ENCODE measurements around the gene GSG1L. TPM values are rescaled to one million over a fixed set of nuclear protein-coding genes. Genes with fewer than 3 reads are reported as not detected.
"Not testable (repeated sequence)": the region's sequence is repeated elsewhere in the genome, so short reads cannot be mapped to it uniquely, and the experiment has no call there.

Gene GSG1L
- total and polyA plus RNA-seq, 5 experiments from 2014 or later, result not detected

- DNase-seq (no peak), ATAC-seq (no peak)
- no peak overlapping the region for H3K4me3 Mint-ChIP-seq
- peaks cover 0 to 16% (median 0%) of the 10 kb centered on the region in 3 donors for H3K36me3 Mint-ChIP-seq
- peaks cover 0 to 21% (median 10%) of the 10 kb centered on the region in 9 donors for H3K9me3 Mint-ChIP-seq
- H3K27ac Mint-ChIP-seq, result no peak overlapping the region
- peaks cover 3 to 21% (median 19%) of the 10 kb centered on the region in 5 donors for H3K27me3 Mint-ChIP-seq
- H3K4me1 Mint-ChIP-seq, result no peaks in the 10 kb centered on the region
- POLR2A ChIA-PET, result no interaction called here
Observed at GRCh38 chr16:27961296-27961620, 102.3 kb downstream of the GSG1L start.

- DNase-seq, result no peak
- no peaks in the 10 kb centered on the region for H3K4me1 Mint-ChIP-seq
- POLR2A ChIA-PET, result no interaction called here
- peaks cover 3 to 20% (median 16%) of the 10 kb centered on the region in 5 donors for H3K27me3 Mint-ChIP-seq
- peaks cover 0 to 18% (median 0%) of the 10 kb centered on the region in 3 donors for H3K36me3 Mint-ChIP-seq
- peak overlapping the region in 1 of 10 donors; percentile 49 for H3K27ac Mint-ChIP-seq
- H3K4me3 Mint-ChIP-seq, result no peak overlapping the region
- no peak for ATAC-seq
- peaks cover 4 to 22% (median 10%) of the 10 kb centered on the region in 9 donors for H3K9me3 Mint-ChIP-seq
Observed at GRCh38 chr16:27960619-27961295, 102.8 kb downstream of the GSG1L start.

DNA sequence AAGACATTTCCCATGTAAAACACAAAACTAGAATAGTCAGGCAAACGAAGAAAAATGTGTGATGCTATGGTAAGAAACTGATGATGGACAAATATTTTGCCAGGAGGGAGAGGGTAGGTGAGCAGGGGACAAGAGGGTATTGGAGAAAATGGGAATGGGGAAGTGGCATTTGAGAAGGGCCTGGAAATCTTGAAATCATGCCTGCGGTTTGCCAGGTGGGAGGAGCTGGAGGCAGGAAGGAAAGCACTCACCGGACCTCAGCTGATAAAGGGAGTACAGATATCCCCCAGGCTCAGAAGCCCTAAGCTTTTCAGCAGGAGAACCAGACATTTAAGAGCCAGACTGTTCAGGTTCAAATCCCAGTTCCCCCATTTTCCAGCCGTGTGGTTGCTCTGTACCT is 103.6 kb downstream of the GSG1L start:
- no peak overlapping the region for H3K4me3 Mint-ChIP-seq
- peaks cover 0 to 26% (median 4%) of the 10 kb centered on the region in 3 donors for H3K36me3 Mint-ChIP-seq
- POLR2A ChIA-PET, result no interaction called here
- no peak overlapping the region for H3K27ac Mint-ChIP-seq
- DNase-seq (no peak), ATAC-seq (no peak)
- peaks cover 4 to 18% (median 11%) of the 10 kb centered on the region in 5 donors for H3K27me3 Mint-ChIP-seq
- H3K4me1 Mint-ChIP-seq, result no peaks in the 10 kb centered on the region
- peaks cover 12 to 31% (median 15%) of the 10 kb centered on the region in 9 donors for H3K9me3 Mint-ChIP-seq

DNA sequence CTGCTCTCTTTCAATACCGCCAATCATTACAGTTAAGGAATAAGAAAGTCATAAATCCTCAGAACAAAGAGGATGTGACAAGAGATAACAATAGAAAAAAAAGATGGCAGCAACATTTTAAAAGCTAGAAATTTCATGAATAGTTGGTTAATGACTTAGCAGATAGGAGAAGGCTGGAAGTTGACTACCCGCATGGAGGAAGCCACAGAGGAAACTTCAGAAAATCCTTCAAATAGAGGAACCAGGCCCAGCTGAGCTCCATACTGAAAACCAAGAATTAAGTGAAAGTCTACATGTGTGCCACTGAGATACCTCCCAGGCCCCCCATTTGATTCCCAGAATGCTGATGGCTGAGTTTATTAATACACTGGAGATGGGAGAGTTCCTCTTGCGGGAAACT is 109.3 kb downstream of the GSG1L start:
- POLR2A ChIA-PET, result no interaction called here

GRCh38 chr16:27952811-27953210 is 110.7 kb downstream of the GSG1L start:
- peaks cover 14 to 42% (median 28%) of the 10 kb centered on the region in 9 donors for H3K9me3 Mint-ChIP-seq
- H3K4me1 Mint-ChIP-seq, result no peaks in the 10 kb centered on the region
- H3K4me3 Mint-ChIP-seq, result no peak overlapping the region
- peaks cover 2 to 37% (median 12%) of the 10 kb centered on the region in 3 donors for H3K36me3 Mint-ChIP-seq
- peaks cover 20 to 46% (median 30%) of the 10 kb centered on the region in 5 donors for H3K27me3 Mint-ChIP-seq
- no peak for ATAC-seq
- H3K27ac Mint-ChIP-seq, result no peak overlapping the region
- POLR2A ChIA-PET, result no interaction called here
- no peak for DNase-seq

More for the DNA sequence above, 109.3 kb downstream of the GSG1L start:
- Mint-ChIP-seq H3K36me3 (peaks cover 2 to 37% (median 12%) of the 10 kb centered on the region in 3 donors), H3K27me3 (peaks cover 20 to 46% (median 33%) of the 10 kb centered on the region in 5 donors), H3K9me3 (peaks cover 14 to 45% (median 28%) of the 10 kb centered on the region in 9 donors), H3K4me3 (no peak overlapping the region), H3K27ac (no peak overlapping the region), H3K4me1 (no peaks in the 10 kb centered on the region)
- ATAC-seq, result no peak
- no peak for DNase-seq

DNA sequence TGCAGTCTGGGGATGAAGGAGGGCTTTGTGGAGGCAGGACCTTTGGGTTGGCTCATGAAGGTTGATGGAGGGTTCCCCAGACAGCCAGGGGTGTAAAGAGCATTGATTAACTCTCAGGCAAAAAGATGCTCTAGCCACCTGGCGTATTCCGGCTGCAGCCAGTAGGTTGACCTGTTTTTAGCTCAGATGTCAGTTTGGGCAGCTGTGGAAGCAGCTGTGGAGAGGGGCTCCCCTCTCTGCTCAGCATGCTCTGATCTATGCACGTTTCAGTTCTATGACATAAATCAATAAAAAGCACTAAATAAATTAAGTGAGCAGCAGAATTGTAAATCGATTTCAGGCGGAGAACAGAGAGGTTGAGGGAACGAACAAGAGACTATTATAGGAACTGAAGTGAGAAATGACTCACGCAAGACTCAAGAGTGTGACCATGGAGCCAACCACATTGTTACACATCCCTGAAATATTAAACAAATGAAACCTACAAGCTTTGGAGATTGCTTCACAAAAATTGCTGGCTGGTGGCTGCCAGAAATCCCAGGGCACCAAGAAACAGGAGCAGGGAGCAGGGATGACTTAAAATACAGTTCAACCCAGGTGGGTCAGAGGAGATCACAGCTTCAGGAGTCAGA is 111.9 kb downstream of the GSG1L start:
- ATAC-seq (no peak), DNase-seq (no peak)
- peaks cover 9 to 32% (median 21%) of the 10 kb centered on the region in 9 donors for H3K9me3 Mint-ChIP-seq
- peaks cover 2 to 29% (median 12%) of the 10 kb centered on the region in 3 donors for H3K36me3 Mint-ChIP-seq
- H3K4me3 Mint-ChIP-seq, result no peak overlapping the region
- POLR2A ChIA-PET, result no interaction called here
- peaks cover 20 to 46% (median 28%) of the 10 kb centered on the region in 5 donors for H3K27me3 Mint-ChIP-seq
- H3K4me1 Mint-ChIP-seq, result peaks cover 0 to 1% (median 0%) of the 10 kb centered on the region in 4 donors
- no peak overlapping the region for H3K27ac Mint-ChIP-seq

- H3K27me3 Mint-ChIP-seq, result peaks cover 20 to 52% (median 28%) of the 10 kb centered on the region in 5 donors
- POLR2A ChIA-PET, result no interaction called here
- no peak for ATAC-seq
Observed at GRCh38 chr16:27950206-27950887, 113.2 kb downstream of the GSG1L start.

DNA sequence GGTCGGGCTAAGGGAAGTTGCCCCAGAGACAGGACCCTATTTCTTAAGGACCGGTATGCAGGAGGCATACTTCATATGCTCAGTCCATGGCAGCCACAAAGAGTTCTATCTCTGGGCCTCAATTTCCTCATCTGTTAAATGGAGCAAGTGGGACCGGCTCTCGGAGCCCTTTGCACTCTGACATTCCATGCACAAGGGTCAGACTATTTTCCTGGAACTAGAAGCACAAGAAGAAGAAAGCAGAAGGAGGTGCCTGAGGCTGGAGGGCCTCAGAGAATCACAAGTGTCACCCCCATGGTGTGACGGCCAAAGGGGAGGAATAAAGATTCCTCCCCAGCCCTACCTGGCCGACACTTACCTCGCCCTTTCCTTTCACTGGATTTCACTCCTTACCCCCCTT is 115.8 kb downstream of the GSG1L start:
- DNase-seq, result no peak
- ATAC-seq, result no peak
- Mint-ChIP-seq H3K36me3 (peaks cover 0 to 4% (median 0%) of the 10 kb centered on the region in 3 donors), H3K27me3 (peaks cover 13 to 47% (median 24%) of the 10 kb centered on the region in 5 donors), H3K27ac (peak overlapping the region in 1 of 10 donors; percentile 46), H3K4me1 (peaks cover 0 to 1% (median 0%) of the 10 kb centered on the region in 4 donors), H3K4me3 (no peak overlapping the region), H3K9me3 (peaks cover 0 to 3% (median 0%) of the 10 kb centered on the region in 9 donors)
- POLR2A ChIA-PET, result no interaction called here

More at GRCh38 chr16:27950206-27950887, 113.2 kb downstream of the GSG1L start:
- DNase-seq, result no peak
- Mint-ChIP-seq H3K27ac (no peak overlapping the region), H3K4me1 (peaks cover 0 to 1% (median 0%) of the 10 kb centered on the region in 4 donors), H3K36me3 (peaks cover 2 to 22% (median 12%) of the 10 kb centered on the region in 3 donors), H3K9me3 (peaks cover 4 to 24% (median 19%) of the 10 kb centered on the region in 9 donors), H3K4me3 (no peak overlapping the region)

- POLR2A ChIA-PET, result no interaction called here
Observed at GRCh38 chr16:27945233-27945973, 118.1 kb downstream of the GSG1L start.

GRCh38 chr16:27943766-27944165 is 119.7 kb downstream of the GSG1L start:
- Mint-ChIP-seq H3K27me3 (peaks cover 10 to 18% (median 15%) of the 10 kb centered on the region in 5 donors), H3K4me3 (no peak overlapping the region), H3K4me1 (peaks cover 0 to 1% (median 0%) of the 10 kb centered on the region in 4 donors), H3K36me3 (peaks cover 0 to 4% (median 0%) of the 10 kb centered on the region in 3 donors), H3K27ac (peak overlapping the region in 1 of 10 donors; percentile 18), H3K9me3 (peaks cover 0 to 3% (median 0%) of the 10 kb centered on the region in 9 donors)
- no peak for ATAC-seq
- POLR2A ChIA-PET, result no interaction called here
- DNase-seq, result no peak

More at GRCh38 chr16:27945233-27945973, 118.1 kb downstream of the GSG1L start:
- H3K9me3 Mint-ChIP-seq, result peaks cover 0 to 3% (median 0%) of the 10 kb centered on the region in 9 donors
- H3K4me1 Mint-ChIP-seq, result peaks cover 0 to 1% (median 0%) of the 10 kb centered on the region in 4 donors
- H3K4me3 Mint-ChIP-seq, result no peak overlapping the region
- H3K27me3 Mint-ChIP-seq, result peaks cover 12 to 24% (median 14%) of the 10 kb centered on the region in 5 donors
- no peak overlapping the region for H3K27ac Mint-ChIP-seq
- H3K36me3 Mint-ChIP-seq, result peaks cover 0 to 4% (median 0%) of the 10 kb centered on the region in 3 donors
- ATAC-seq, result no peak
- no peak for DNase-seq

DNA sequence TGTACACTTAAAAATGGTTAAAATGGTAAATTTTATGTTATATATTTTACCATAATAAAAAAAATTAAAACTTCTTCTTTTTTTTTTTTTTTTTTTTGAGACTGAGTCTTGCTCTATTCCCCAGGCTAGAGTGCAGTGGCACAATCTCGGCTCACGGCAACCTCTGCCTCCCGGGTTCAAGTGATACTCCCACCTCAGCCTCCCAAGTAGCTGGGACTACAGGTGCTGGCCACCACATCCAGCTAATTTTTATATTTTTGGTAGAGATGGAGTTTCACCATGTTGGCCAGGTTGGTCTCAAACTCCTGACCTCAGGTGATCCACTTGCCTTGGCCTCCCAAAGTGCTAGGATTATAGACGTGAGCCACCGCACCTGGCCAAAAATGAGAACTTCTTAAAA is 121.4 kb downstream of the GSG1L start:
- POLR2A ChIA-PET, DNase-seq, ATAC-seq, H3K36me3 Mint-ChIP-seq, H3K4me3 Mint-ChIP-seq, H3K27ac Mint-ChIP-seq, H3K9me3 Mint-ChIP-seq, H3K4me1 Mint-ChIP-seq: not testable (repeated sequence)
- H3K27me3 Mint-ChIP-seq, result peaks cover 11 to 31% (median 18%) of the 10 kb centered on the region in 5 donors

DNA sequence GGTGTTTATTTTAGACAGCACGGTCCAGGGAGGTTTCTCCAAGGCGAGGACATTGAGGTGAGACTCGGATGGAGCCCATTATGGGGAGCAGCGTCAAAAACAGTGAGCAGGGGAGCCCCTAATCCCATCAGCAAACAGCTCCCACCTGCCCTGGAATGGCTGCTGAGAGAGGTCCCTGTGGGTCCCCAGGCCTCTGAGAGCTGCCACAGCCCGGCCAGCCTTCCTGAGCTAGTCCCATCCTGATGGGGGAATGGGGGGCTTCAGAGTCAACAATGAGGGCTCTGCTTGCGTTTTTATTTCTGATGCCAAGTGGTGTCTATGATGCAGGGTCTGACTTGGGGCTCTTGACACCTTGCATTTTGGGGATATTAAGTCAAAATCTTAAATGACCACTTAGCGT is 128.4 kb downstream of the GSG1L start:
- POLR2A ChIA-PET, result no interaction called here
- peak overlapping the region in 1 of 10 donors; percentile 30 for H3K27ac Mint-ChIP-seq
- no peak overlapping the region for H3K4me3 Mint-ChIP-seq

More for the DNA sequence above, 128.4 kb downstream of the GSG1L start:
- H3K36me3 Mint-ChIP-seq, result no peaks in the 10 kb centered on the region
- H3K27me3 Mint-ChIP-seq, result peaks cover 11 to 46% (median 22%) of the 10 kb centered on the region in 5 donors
- DNase-seq, result no peak
- no peaks in the 10 kb centered on the region for H3K4me1 Mint-ChIP-seq
- ATAC-seq, result no peak
- peaks cover 0 to 13% (median 2%) of the 10 kb centered on the region in 9 donors for H3K9me3 Mint-ChIP-seq
